ENCODE measurements around the gene RTN4RL2.

RTN4RL2 gene

GRCh38 chr11:57446055-57446454, 14.3 kb upstream of the RTN4RL2 start:
- no CpG with 5 or more reads among the region's 1 CpG for WGBS (ENCODE audit: insufficient coverage, insufficient read length)
- Histone ChIP-seq H3K9me3 (ENCODE audit: control insufficient read depth, insufficient read depth, low read length) (no peaks in the 10 kb centered on the region), H3K36me3 (ENCODE audit: control insufficient read depth, insufficient read depth, low read length) (no peaks in the 10 kb centered on the region), H3K27me3 (ENCODE audit: control insufficient read depth, insufficient read depth, low read length) (no peaks in the 10 kb centered on the region), H3K27ac (ENCODE audit: low read length) (no peak overlapping the region), H3K4me3 (ENCODE audit: low read length) (no peak overlapping the region), H3K4me1 (ENCODE audit: control insufficient read depth, insufficient read depth, low read length) (no peaks in the 10 kb centered on the region)
- DNase-seq (ENCODE audit: low read depth, low spot score) = no peak

GRCh38 chr11:57453543-57454177, 6.7 kb upstream of the RTN4RL2 start:
- Histone ChIP-seq H3K9me3 (ENCODE audit: control insufficient read depth, insufficient read depth, low read length) (no peaks in the 10 kb centered on the region), H3K27me3 (ENCODE audit: control insufficient read depth, insufficient read depth, low read length) (no peaks in the 10 kb centered on the region; the same call in 1 of the 2 replicates), H3K36me3 (ENCODE audit: control insufficient read depth, insufficient read depth, low read length) (no peaks in the 10 kb centered on the region), H3K4me1 (ENCODE audit: control insufficient read depth, insufficient read depth, low read length) (peaks cover 2% of the 10 kb centered on the region; the same call in 1 of the 2 replicates), H3K4me3 (ENCODE audit: low read length) (no peak overlapping the region), H3K27ac (ENCODE audit: low read length) (no peak overlapping the region)
- no CpG with 5 or more reads among the region's 2 CpGs for WGBS (ENCODE audit: insufficient coverage, insufficient read length)
- DNase-seq (ENCODE audit: low read depth, low spot score) = no peak

GRCh38 chr11:57456960-57457642, 3.2 kb upstream of the RTN4RL2 start:
- Histone ChIP-seq H3K36me3 (ENCODE audit: control insufficient read depth, insufficient read depth, low read length) (no peaks in the 10 kb centered on the region), H3K4me3 (ENCODE audit: low read length) (peak overlapping the region; percentile 90; the same call in 1 of the 2 replicates)
- no CpG with 5 or more reads among the region's 19 CpGs for WGBS (ENCODE audit: insufficient coverage, insufficient read length)

GRCh38 chr11:57457643-57458023, 2.7 kb upstream of the RTN4RL2 start:
- Histone ChIP-seq H3K27me3 (ENCODE audit: control insufficient read depth, insufficient read depth, low read length) (peaks cover 11% of the 10 kb centered on the region), H3K36me3 (ENCODE audit: control insufficient read depth, insufficient read depth, low read length) (no peaks in the 10 kb centered on the region), H3K9me3 (ENCODE audit: control insufficient read depth, insufficient read depth, low read length) (no peaks in the 10 kb centered on the region), H3K27ac (ENCODE audit: low read length) (no peak overlapping the region), H3K4me3 (ENCODE audit: low read length) (peak overlapping the region; percentile 90; the same call in 1 of the 2 replicates), H3K4me1 (ENCODE audit: control insufficient read depth, insufficient read depth, low read length) (peaks cover 6% of the 10 kb centered on the region)
- WGBS (ENCODE audit: insufficient coverage, insufficient read length) = no CpG with 5 or more reads among the region's 7 CpGs
- no peak for DNase-seq (ENCODE audit: low read depth, low spot score)

More at GRCh38 chr11:57456960-57457642, 3.2 kb upstream of the RTN4RL2 start:
- Histone ChIP-seq H3K4me1 (ENCODE audit: control insufficient read depth, insufficient read depth, low read length) (peaks cover 5% of the 10 kb centered on the region), H3K27me3 (ENCODE audit: control insufficient read depth, insufficient read depth, low read length) (peaks cover 11% of the 10 kb centered on the region), H3K27ac (ENCODE audit: low read length) (no peak overlapping the region), H3K9me3 (ENCODE audit: control insufficient read depth, insufficient read depth, low read length) (no peaks in the 10 kb centered on the region)
- no peak for DNase-seq (ENCODE audit: low read depth, low spot score)

DNA sequence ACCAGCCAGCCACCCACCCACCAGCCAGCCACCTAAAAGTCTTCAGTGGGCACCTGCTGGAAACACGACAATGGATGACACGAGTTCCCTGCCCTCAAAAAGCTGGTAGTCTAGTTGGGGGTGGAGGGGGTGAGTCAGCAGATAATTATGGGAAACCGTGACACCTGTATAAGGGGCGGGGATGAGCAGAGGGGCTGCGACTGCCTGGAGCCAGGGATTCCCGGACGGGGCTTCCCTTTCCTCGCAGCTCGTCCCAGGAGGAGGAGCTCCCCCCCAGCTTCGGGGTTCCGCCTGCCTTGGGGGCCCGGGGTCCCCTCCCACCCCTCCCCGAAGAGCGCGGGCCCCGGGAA, 2.3 kb upstream of the RTN4RL2 start:
- H3K27me3 ChIP-seq (ENCODE audit: control insufficient read depth, insufficient read depth, low read length) = peaks cover 11% of the 10 kb centered on the region
- no peak for DNase-seq (ENCODE audit: low read depth, low spot score)

GRCh38 chr11:57458410-57459163, 1.7 kb upstream of the RTN4RL2 start:
- Histone ChIP-seq H3K36me3 (ENCODE audit: control insufficient read depth, insufficient read depth, low read length) (no peaks in the 10 kb centered on the region), H3K4me1 (ENCODE audit: control insufficient read depth, insufficient read depth, low read length) (peaks cover 9% of the 10 kb centered on the region), H3K9me3 (ENCODE audit: control insufficient read depth, insufficient read depth, low read length) (no peaks in the 10 kb centered on the region), H3K27ac (ENCODE audit: low read length) (no peak overlapping the region), H3K4me3 (ENCODE audit: low read length) (peak overlapping the region; percentile 90; the same call in 1 of the 2 replicates), H3K27me3 (ENCODE audit: control insufficient read depth, insufficient read depth, low read length) (peaks cover 11% of the 10 kb centered on the region)
- no CpG with 5 or more reads among the region's 44 CpGs for WGBS (ENCODE audit: insufficient coverage, insufficient read length)
- DNase-seq (ENCODE audit: low read depth, low spot score) = no peak

More for the DNA sequence above, 2.3 kb upstream of the RTN4RL2 start:
- Histone ChIP-seq H3K4me3 (ENCODE audit: low read length) (peak overlapping the region; percentile 90; the same call in 1 of the 2 replicates), H3K27ac (ENCODE audit: low read length) (no peak overlapping the region), H3K4me1 (ENCODE audit: control insufficient read depth, insufficient read depth, low read length) (peaks cover 6% of the 10 kb centered on the region), H3K9me3 (ENCODE audit: control insufficient read depth, insufficient read depth, low read length) (no peaks in the 10 kb centered on the region), H3K36me3 (ENCODE audit: control insufficient read depth, insufficient read depth, low read length) (no peaks in the 10 kb centered on the region)
- WGBS (ENCODE audit: insufficient coverage, insufficient read length) = no CpG with 5 or more reads among the region's 16 CpGs

DNA sequence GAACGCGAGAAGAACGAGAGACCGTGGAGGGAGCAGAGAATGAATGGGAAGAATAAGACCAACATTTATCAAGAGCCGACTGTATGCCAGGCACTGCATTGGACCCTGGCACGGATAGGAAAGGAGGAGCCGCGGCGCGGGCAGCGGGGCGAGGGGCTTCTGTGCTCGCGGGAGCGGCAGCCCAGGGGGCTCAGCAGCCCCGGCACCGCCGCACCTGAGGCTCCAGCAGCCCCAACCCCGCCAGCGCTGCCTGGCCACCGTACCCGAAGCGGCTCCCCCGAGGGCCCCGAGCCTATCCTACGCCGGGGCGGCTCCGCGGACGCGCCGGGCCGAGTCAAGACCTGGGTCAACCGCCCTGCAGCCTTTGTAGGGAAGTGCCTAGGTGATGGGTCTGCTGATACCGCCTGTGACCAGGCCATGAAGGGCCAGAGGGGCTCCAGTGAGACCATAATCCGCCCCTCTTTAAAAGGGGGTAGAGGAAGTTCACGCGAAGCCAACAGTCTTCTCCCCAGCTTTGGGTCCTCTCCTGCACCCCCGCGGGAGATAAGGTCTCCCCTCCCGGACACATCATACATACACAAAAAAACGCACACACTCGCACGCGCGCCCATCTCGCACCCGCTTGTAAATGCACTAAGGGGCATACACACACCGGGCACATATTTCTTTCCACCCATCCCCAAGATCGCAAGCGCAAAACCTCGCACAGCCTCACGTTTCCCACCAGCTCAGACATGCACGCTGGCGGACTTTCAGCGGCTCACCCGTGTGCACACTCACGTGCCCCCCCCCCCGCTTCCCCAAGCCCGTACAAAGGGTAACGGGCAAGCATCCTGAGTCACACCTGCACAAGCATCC, 935 bp upstream of the RTN4RL2 start:
- Histone ChIP-seq H3K4me3 (ENCODE audit: low read length) (peak overlapping the region; percentile 90; the same call in 1 of the 2 replicates), H3K27ac (ENCODE audit: low read length) (no peak overlapping the region), H3K36me3 (ENCODE audit: control insufficient read depth, insufficient read depth, low read length) (no peaks in the 10 kb centered on the region), H3K9me3 (ENCODE audit: control insufficient read depth, insufficient read depth, low read length) (no peaks in the 10 kb centered on the region), H3K27me3 (ENCODE audit: control insufficient read depth, insufficient read depth, low read length) (peaks cover 11% of the 10 kb centered on the region), H3K4me1 (ENCODE audit: control insufficient read depth, insufficient read depth, low read length) (peaks cover 12% of the 10 kb centered on the region)
- no CpG with 5 or more reads among the region's 62 CpGs for WGBS (ENCODE audit: insufficient coverage, insufficient read length)
- no peak for DNase-seq (ENCODE audit: low read depth, low spot score)

GRCh38 chr11:57460758-57461749, 726 bp downstream of the RTN4RL2 start:
- H3K4me3 ChIP-seq (ENCODE audit: low read length) = peak overlapping the region; percentile 90
- WGBS (ENCODE audit: insufficient coverage, insufficient read length) = no CpG with 5 or more reads among the region's 50 CpGs
- H3K36me3 ChIP-seq (ENCODE audit: control insufficient read depth, insufficient read depth, low read length) = no peaks in the 10 kb centered on the region
- DNase-seq (ENCODE audit: low read depth, low spot score) = no peak
- H3K27me3 ChIP-seq (ENCODE audit: control insufficient read depth, insufficient read depth, low read length) = peaks cover 11% of the 10 kb centered on the region
- H3K27ac ChIP-seq (ENCODE audit: low read length) = no peak overlapping the region
- no peaks in the 10 kb centered on the region for H3K9me3 ChIP-seq (ENCODE audit: control insufficient read depth, insufficient read depth, low read length)
- H3K4me1 ChIP-seq (ENCODE audit: control insufficient read depth, insufficient read depth, low read length) = peaks cover 12% of the 10 kb centered on the region

- no CpG with 5 or more reads among the region's 16 CpGs for WGBS (ENCODE audit: insufficient coverage, insufficient read length)
- no peaks in the 10 kb centered on the region for H3K36me3 ChIP-seq (ENCODE audit: control insufficient read depth, insufficient read depth, low read length)
- no peaks in the 10 kb centered on the region for H3K9me3 ChIP-seq (ENCODE audit: control insufficient read depth, insufficient read depth, low read length)
- peaks cover 12% of the 10 kb centered on the region for H3K4me1 ChIP-seq (ENCODE audit: control insufficient read depth, insufficient read depth, low read length)
- H3K27ac ChIP-seq (ENCODE audit: low read length) = no peak overlapping the region
- DNase-seq (ENCODE audit: low read depth, low spot score) = no peak
- H3K4me3 ChIP-seq (ENCODE audit: low read length) = no peak overlapping the region; the same call in 1 of the 2 replicates
- H3K27me3 ChIP-seq (ENCODE audit: control insufficient read depth, insufficient read depth, low read length) = peaks cover 11% of the 10 kb centered on the region
Observed at GRCh38 chr11:57461841-57462489, 1.6 kb downstream of the RTN4RL2 start.
